OCI-LY3 (cell line): Measurements from ENCODE around the gene D2HGDH.
"Not testable (repeated sequence)": the region's sequence is repeated elsewhere in the genome, so short reads cannot be mapped to it uniquely, and the experiment has no call there.

Experiments
- CTCF ChIP-seq: fragments of 200-600, 300-600 bp; sonication (generic); IDR thresholded peaks from 2 replicates; pipeline ENCODE4 v1.5.1; 2014; ENCODE audit warnings: antibody characterized with exemption, low read length, low read depth
- EZH2phosphoT487 ChIP-seq: fragments of 200-600 bp; shearing (Covaris generic); IDR thresholded peaks from 2 replicates; pipeline ENCODE4 v1.6.1; 2018; ENCODE audit warnings: antibody characterized with exemption, mixed run types, low read depth

- peak; percentile 14 for TF ChIP-seq CTCF
- TF ChIP-seq EZH2phosphoT487, result not testable (repeated sequence)
These were observed 1.8 kb upstream of the D2HGDH start for GRCh38 chr2:241732513-241733186.
